PC-9 (cell line): ENCODE measurements around the gene GCNT4.

Experiments used
- CTCF ChIP-seq: fragments of 200-600 bp; sonication (generic); conservative IDR thresholded peaks from 2 replicates; pipeline ENCODE4 v1.6.1; 2017; ENCODE audit warnings: mixed run types, antibody characterized with exemption, mild to moderate bottlenecking, moderate library complexity
- EZH2 ChIP-seq: fragments of 200-600 bp; sonication (generic); IDR thresholded peaks from 2 replicates; pipeline ENCODE4 v1.8.0; 2017; ENCODE audit warnings: antibody characterized with exemption, low read depth

DNA sequence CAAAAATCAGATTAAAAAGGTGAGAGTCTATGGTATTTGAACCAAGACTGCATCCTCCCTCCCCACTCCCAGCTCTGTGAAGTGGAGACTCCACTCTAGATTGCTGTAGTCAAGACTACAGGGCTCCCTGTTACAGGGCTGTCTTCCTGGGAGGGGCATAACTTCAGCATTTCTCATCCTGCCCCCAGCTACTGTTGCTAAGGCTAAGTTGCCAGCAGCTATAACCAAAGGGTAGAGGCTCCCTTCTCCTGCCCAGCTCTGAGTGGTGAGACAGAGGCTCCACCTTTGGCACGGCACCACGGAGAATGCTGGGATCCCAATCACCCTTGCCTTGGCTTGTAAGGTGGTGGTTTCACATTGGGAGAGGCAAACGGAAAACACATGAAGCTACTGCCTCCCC, 39.2 kb upstream of the GCNT4 start:
- TF ChIP-seq CTCF = no peak
- TF ChIP-seq EZH2 = no peak
